Measurements from ENCODE around the gene OR2G2.

Gene OR2G2, protein sequence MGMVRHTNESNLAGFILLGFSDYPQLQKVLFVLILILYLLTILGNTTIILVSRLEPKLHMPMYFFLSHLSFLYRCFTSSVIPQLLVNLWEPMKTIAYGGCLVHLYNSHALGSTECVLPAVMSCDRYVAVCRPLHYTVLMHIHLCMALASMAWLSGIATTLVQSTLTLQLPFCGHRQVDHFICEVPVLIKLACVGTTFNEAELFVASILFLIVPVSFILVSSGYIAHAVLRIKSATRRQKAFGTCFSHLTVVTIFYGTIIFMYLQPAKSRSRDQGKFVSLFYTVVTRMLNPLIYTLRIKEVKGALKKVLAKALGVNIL

DNA sequence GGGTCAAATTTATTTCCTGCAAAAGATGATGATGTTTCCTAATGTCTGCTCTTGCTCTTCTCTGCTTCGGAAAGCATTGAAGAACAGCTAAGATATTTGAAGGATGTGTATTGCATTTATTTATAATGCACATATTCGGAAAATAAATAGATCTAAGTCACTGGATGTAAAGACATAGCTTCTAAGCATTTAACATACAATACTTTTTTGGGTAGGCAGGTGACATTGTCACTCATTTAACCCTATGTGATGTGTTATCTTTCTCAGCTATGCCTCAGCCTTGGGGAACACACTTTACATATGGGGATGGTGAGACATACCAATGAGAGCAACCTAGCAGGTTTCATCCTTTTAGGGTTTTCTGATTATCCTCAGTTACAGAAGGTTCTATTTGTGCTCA, at the start of gene OR2G2:
OR2G2 (plus strand) TSS at position 301 of the 400 bp plus-strand sequence; CDS start at position 301, 0 bp downstream.
- no peak for DNase-seq

DNA sequence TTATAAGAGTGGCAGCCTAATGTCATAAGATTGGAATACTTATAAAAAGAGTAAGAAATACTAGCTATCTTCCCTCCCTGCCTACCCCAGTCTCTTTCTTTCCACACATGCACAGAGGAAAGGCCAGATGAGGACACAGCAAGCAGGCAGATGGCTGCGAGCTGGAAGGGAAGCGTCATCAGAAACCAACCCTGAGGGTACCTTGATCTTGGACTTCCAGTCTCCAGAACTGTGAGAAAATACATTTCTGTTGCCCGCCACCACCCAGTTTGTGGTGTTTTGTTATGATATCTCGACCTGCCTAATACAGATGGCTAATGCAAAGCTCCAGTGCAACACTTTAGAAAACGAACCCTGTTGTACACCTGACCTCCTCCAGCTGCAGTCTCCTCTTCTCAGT, 49.6 kb upstream of the OR2G2 start:
- DNase-seq = no peak

DNA sequence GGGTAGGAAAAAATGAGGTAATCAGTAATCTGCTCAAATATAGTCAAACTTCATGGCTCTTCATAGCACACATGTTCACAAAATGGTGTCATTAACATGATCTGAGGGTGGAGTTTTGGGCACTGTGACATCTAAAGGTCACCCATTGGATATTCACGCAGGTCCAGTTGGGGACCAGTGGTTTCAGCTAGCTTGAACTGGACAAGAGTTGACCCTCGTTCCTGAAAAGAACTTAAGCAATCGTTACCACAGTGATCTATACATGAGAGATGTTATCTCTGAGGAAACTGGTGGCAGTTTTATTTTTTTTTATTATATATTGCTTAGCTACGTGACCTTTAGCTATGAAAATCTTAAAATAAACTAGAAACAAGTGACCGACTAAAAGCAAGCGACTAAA, 48.9 kb upstream of the OR2G2 start:
- DNase-seq = no peak

DNA sequence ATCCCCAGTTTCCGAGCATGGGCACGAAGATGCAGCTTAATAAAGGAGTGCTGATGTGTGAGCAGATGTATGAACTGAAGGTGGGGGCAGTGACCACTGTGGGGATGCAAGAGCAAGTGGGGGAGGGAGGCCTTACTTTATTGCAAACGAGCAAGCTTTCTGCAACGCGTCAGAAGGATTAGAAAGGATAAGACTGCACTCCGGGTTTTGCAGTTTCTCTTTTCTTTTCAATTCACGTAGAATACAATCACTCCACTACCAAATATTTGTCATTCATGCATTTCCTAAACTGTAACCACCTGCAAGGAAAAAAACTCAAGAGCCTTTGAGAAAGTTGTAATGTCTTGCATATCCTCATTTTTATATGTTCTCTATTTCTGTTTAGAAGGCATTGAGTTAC, 47.6 kb upstream of the OR2G2 start:
- DNase-seq = no peak

DNA sequence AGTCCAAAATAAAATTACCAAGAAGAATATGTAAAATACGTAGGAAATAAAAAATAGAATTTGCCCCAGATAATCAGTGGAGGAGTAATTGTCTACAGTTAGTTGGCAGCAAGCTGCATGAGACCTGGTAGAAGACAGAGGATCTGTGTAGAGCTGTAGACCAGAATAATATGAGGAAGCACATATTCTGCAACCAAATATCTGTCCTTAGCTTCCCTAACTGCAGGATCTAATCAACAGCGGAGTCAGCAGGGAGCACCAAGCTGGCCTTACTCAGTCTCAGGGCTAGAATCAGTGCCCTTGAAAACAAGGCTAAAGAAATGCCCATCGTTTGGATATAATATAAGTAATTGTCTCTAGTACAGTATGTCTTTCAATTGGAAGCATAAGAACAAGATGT, 45.3 kb upstream of the OR2G2 start:
- no peak for DNase-seq

DNA sequence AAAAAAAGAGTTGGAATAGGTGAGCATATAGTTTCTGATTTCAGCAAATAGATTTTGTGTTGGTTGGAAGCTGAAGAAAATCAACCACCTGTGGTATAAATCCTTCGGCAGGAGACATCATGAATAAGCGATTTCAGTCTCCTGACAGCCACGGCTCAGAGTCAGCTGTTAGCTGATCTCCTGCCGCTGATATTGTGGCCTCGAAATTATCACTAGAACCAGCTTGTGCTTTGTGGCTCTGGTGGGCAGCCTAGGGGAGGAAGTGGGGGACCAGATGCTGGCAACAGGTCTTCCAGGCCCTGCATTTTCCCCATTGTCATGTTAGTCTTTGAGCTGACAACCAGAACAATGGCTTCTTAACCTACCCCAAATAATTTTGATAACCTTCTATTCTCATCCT, 40.1 kb upstream of the OR2G2 start:
- DNase-seq = no peak

DNA sequence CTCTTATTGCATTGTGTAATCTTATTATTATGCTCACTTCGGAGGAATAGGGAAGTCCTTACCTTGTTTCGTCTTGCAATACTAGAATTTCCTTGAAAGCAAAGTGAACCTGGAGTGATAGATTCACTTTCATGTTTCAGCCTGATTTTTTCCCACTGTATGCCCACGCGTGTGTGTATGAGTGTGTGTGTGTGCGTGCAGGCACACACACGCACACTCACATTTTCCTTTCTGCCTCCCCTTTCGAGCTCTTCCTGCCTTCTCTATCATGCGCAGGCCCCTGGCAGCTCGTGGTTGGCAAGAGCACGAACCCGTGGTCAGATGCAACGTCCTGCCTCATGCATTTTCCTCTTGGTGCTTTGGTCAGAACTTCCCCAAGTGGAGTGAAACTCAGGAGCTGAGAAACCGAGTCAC, 39.4 kb upstream of the OR2G2 start, which contains the start of gene GCSAML:
GCSAML (plus strand) TSS at position 366 of the 414 bp plus-strand sequence. CDS start 58 bp downstream, outside the sequence.
- no peak for DNase-seq

DNA sequence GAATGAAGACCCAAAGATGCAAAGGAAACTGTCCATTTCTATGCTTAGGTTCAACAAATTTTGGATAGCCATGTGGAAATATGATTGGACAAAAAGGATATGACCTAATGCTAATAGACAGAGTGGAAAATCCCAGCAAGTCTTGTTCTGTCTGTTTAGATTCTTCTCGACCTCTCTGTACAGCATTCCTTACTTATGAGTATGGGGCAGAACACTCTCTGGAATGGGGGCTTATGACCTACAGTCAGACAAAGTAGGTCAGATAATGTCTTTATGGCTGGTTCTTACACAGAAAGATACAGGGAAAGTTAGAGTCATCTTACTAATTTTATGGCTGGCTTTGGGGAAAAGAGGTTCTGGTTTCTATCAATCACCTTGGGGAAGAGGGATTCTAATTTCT, 36.4 kb upstream of the OR2G2 start:
- no peak for DNase-seq

DNA sequence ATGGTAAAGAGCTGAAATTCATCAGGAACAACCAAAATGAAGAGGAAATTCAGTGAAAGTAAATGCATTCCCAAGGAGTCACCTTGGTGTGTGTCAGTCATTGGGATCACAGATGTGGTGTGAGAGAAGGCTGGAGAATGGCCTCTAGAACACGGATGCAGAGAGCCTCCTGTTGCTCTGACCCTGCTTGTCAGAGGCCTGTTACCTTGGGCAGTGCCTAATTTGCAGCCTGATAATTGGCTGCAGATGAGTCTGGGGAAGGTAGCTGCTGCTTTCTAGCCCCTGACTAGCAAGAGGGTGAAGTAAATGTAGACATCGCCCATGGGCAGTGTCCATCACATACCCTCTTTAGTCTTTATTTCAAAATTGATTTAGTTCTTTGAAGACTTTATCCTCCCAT, 35.9 kb upstream of the OR2G2 start:
- no peak for DNase-seq

DNA sequence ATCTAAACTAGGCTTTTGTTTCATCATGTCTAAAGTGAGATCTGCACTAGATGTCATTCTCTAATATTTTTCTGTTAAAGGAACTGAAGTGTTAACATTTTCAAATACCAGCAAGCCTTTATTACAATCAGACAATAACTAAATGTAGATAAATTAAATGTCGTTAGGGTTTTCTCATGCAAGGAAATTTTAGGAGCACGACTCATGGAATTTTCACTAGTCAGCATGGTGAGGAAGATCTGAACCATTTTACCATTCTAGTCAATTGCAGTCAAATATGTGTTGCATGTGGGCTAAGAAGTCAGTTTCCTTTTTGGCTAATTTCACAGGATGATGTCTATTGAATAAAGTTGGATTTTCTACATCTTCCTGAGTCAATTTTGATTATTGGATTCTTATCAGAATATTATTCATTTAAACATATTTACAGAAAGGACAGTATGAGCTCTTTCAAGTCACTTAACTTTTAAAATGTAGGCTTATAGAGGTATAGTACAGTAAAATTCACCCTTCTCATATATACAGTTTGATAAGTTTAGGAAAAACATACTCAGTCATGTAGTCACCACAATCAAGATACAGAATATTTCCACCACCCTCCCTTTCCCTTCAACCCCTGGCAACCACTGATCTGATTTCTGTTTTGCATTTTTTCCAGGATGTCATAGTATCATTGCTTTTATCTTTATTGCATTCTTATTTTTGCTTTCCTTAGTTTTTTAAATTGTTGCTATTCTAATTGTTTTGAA, 30.1 kb upstream of the OR2G2 start:
- DNase-seq = no peak

DNA sequence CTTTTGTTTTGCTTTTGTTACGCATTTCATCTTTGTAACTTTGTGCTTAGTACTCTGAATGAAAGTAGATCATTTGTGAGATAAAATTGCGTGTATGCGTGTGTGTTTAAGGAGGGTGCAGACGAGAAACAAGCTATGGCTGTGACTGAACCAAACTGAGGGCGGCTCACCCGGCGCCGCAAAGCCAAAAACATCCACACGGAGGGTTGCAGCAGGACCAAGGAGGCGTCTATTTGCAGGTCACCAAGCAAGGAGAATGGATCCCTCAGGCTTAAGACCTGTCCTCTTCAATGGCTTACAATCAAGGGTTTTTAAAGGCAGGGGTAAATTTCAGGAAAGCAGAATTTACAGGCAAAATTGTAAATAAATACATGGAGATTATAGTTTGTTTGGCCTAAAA, 26.4 kb upstream of the OR2G2 start:
- DNase-seq = no peak

DNA sequence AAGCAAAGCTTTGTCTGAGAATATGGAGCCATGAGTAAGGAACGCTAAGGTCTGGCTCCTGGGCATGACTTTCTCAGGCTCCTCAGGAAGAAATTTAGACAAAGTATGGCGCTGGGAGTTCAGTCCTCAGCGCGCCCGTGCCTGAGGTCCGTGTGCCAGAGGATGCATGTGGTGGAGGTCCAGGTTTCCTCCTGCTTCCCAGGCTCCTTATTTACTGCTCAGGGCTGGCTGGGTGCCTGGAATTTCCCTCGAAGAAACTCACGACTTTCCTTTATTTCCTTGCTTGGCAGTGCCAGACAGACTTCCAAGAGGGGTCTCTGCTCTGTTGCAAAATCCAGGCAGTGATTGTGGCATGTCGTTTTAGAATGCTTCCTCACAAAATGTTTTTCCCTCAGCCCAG, 26.0 kb upstream of the OR2G2 start:
- no peak for DNase-seq

DNA sequence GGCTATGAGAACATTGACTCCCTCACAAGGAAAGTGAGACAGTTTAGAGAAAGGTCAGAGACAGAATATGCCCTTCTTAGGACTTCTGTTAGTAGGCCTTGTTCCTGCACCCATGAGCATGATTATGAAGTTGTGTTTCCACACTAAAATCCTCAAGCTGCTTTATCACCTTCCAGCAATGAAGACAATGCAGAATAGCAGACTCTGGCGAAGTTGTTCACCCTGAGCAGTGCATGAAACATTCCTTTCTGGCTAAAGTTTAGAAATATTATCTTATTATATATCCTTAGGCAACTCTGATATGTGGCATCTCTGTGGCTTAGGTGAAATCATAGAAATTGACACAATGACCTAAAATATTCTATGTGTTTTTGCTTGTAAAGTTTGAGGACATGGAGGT, 13.9 kb upstream of the OR2G2 start:
- no peak for DNase-seq

DNA sequence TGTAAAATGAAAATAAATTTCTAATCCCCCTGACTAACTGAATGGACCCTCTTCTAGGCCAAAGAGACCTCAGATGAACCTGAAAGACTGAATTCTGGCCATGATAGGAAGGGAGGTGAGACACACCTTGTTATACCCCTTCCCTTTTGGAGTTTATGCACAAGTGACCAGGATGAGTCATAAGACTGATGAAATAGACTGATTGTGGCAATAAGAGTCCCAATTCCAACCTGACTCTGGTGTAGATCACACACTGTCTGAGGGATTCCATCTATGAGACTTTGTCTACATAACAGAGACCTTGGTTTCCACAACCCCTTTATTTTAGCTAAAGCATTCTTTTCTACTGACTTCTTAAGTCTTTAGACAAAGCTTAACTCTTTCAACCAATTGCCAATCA, 13.5 kb upstream of the OR2G2 start:
- DNase-seq = no peak

DNA sequence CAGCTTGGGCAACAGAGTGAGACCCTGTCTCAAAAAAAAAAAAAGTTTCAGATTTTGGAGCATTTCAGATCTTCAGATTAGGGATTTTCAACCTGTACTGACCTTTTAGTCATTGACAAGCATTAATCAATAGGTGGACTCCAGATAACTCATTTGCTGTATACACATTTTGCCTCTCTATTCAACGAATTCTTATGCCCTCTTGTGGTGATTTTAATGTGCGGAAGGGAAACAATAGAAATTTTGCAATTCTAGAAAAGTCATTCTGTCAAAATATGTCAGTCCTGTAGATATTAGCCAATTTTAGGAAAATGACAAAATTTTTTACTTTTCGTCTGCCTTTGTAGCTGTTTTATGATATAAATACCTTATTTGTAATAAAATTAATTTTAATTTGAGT, 11.6 kb upstream of the OR2G2 start:
- DNase-seq = no peak

DNA sequence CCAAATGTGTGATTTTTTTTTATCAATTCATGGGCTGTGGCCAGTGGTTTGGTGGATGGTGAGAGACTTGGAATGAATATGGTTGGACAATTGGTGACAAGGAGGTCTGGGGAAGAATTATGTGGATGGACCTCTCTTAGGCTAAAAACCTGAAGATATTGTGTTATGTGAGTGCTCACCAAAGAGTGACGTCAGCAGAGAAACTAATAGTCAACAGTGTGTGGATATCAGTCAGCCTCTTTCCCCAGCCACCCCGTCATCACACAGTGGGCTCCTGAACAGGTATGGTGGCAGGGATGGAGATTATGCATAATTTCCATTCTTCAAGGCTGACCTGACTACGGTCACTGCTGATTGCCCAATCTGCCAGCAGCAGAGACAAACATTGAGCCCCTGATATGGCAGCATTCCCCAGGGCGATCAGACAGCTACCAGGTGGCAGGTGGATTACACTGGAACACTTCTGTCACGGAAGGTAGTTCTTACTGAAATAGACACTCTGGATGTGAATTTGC, 9.2 kb upstream of the OR2G2 start:
- DNase-seq = no peak

DNA sequence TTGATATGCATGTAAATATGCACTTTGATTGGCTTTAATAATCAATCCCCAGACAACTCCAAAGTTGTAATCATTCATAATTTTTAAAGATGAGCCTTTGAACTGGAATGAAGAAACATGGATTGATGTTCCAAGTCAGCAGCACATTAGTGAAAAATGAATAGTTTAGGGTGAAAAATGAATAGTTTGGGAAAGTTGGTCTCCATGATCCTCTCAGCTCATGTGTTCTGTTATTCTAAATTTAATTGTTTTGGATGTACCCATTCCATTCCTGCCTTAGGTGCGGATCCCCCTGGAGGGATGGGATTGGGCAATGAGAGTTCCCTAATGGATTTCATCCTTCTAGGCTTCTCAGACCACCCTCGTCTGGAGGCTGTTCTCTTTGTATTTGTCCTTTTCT, 17.1 kb downstream of the OR2G2 start, which contains the start of gene OR2G3:
OR2G3 (plus strand) TSS at position 301 of the 400 bp plus-strand sequence; CDS start at position 301, 0 bp downstream.
- DNase-seq = no peak

DNA sequence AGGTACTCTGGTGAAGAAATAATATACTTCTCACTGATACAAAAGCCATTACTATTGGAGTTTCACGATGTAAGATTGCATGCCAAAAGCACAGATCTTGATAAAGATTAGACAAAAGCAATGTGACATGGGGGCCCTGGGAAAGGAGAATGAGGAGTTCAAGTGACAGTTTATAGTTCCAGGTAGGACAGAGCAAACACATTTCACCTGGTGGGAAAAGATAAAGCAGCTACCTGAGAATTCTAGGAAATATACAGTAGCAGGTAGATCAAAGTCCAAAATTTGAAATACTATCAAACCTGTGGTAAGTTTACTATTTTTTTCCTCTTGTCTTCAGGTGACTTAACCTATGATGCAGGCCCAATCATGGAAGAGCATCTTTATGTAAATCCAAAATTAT, 25.2 kb downstream of the OR2G2 start:
- no peak for DNase-seq

DNA sequence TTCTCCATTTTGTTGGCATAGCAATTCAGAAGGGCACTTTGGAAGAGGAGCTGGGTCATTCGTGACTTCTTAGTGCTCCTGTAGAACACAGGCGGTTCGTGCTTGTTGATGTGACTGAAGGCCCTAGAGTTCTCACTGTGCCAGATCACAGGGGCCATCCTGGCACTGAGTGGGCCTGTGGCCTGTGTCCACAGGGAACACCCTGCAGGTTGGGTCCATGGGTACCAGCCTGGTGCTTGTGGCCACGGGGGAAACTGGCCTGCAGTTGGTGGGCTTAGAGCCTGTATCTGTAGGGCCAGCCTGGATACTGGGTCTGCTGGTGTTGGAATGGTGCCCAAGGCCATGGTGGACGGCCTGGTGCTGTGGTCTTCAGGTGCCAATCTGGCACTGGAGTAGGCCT, 26.5 kb downstream of the OR2G2 start:
- no peak for DNase-seq

DNA sequence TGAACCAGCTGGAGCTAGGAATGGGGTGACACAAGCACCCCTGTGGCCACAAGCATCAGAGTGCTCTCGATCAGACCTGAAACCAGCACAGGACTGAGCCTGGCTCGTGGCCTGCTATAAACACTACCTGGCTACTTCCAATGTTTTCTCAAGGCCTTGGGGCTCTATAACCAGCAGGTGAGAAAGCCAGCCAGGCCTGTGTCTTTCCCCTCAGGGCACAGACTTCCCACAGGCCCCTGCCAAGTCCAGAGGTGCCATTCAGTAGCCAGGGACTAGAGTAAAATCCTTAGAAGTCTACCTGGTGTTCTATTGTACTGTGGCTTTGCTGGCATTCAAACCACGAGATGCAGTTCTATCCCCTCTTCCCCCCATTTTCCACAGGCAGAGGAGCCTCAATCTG, 39.8 kb downstream of the OR2G2 start:
- DNase-seq = no peak

DNA sequence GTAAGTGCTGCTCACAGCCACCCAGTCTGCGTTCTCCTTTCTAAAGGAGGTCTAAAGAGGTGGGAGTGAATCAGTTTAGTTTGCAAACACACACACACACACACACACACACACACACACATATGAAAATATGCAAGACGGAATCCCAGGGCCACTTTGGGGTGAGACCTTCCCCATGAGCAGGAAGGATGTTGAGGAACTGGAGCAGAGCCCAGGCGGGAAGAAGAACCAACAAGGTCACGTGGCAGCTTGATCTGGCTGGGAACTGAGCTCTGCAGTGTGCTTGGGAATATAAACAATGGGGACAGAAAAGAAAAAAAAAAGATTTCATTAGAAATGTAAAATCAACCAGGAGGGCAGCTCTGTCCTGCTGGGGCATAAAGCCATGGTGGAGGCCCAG, 49.9 kb downstream of the OR2G2 start:
- DNase-seq = no peak

DNA sequence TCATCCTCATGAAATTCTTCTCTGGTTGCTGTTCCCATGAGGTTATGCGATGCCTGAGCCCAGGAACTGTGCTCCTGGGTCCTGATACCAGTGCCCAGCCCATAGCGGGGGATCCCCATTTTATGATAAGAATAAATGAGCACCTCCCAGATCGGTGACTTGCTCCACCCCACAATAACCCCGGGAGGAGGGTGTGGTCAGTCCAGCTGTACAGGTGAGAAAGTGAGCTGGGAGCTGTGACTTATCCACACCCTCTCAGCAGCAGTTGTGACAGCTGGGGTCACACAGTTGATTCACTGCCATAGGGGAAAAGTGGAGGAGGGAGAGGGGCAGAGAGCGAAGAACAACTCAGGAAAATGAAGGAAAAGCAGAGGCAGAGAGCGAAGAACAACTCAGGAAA, 50.6 kb downstream of the OR2G2 start:
- no peak for DNase-seq
